Mesendoderm (in vitro differentiated cells): ENCODE data around the gene SFR1.

Source experiments
- DNase-seq: peaks from one replicate; pipeline ENCODE4 v3.0.0; 2013
- H2AK5ac ChIP-seq: 2 replicates; pipeline ENCODE4 v1.6.1; 2013; ENCODE audit warnings: low read length, inconsistent platforms
- H2BK120ac ChIP-seq: 2 replicates; pipeline ENCODE4 v1.6.1; 2013; ENCODE audit warnings: low read depth, mild to moderate bottlenecking, low read length, moderate library complexity, mixed read lengths
- H2BK15ac ChIP-seq: replicated peaks from 2 replicates; pipeline ENCODE4 v1.6.1; 2013; ENCODE audit warnings: low read depth, mild to moderate bottlenecking, moderate library complexity
- H2BK5ac ChIP-seq: 2 replicates; pipeline ENCODE4 v1.6.1; 2013; ENCODE audit warnings: low read length, inconsistent platforms
- H3K18ac ChIP-seq: 2 replicates; pipeline ENCODE4 v1.6.1; 2013; ENCODE audit warnings: mild to moderate bottlenecking, low read length, mixed read lengths
- H3K23ac ChIP-seq: one replicate; pipeline ENCODE4 v1.6.1; 2013; ENCODE audit warnings: low read length
- H3K27ac ChIP-seq: 2 replicates; pipeline ENCODE4 v1.5.1; 2013; ENCODE audit warnings: low read depth, mild to moderate bottlenecking, inconsistent platforms, low read length, moderate library complexity
- H3K27me3 ChIP-seq: 2 replicates; pipeline ENCODE4 v1.6.1; 2013; ENCODE audit warnings: low read length, control low read depth, mild to moderate bottlenecking, inconsistent platforms; ENCODE audit not compliant: insufficient read depth, poor library complexity
- H3K36me3 ChIP-seq: 2 replicates; pipeline ENCODE4 v1.6.1; 2013; ENCODE audit warnings: low read length, inconsistent platforms; ENCODE audit not compliant: control insufficient read depth, insufficient read depth
- H3K4ac ChIP-seq: one replicate; pipeline ENCODE4 v1.6.1; 2013; ENCODE audit warnings: low read depth, mild to moderate bottlenecking, low read length, moderate library complexity
- H3K4me1 ChIP-seq: 2 replicates; pipeline ENCODE4 v1.6.1; 2013; ENCODE audit warnings: low read depth, low read length, inconsistent platforms; ENCODE audit not compliant: control insufficient read depth
- H3K4me2 ChIP-seq: 2 replicates; pipeline ENCODE4 v1.6.1; 2013; ENCODE audit warnings: low read length
- H3K4me3 ChIP-seq: 2 replicates; pipeline ENCODE4 v1.5.1; 2013; ENCODE audit warnings: mild to moderate bottlenecking, low read length
- H3K56ac ChIP-seq: one replicate; pipeline ENCODE4 v1.6.1; 2013; ENCODE audit warnings: low read length
- H3K79me1 ChIP-seq: 2 replicates; pipeline ENCODE4 v1.6.1; 2013; ENCODE audit warnings: low read length, inconsistent platforms
- H3K79me2 ChIP-seq: 2 replicates; pipeline ENCODE4 v1.6.1; 2013; ENCODE audit warnings: mild to moderate bottlenecking, low read length; ENCODE audit not compliant: control insufficient read depth, insufficient read depth
- H3K9ac ChIP-seq: 2 replicates; pipeline ENCODE4 v1.6.1; 2013; ENCODE audit warnings: low read length, inconsistent platforms
- H4K5ac ChIP-seq: one replicate; pipeline ENCODE4 v1.6.1; 2013; ENCODE audit warnings: low read length
- H4K8ac ChIP-seq: one replicate; pipeline ENCODE4 v1.6.1; 2013; ENCODE audit warnings: low read depth, mild to moderate bottlenecking, control low read depth, low read length, moderate library complexity
- WGBS: extraction: QIAGEN DNeasy Blood & Tissue Kit; methylation state at CpG from one replicate; pipeline ENCODE4 v1.1.7; 2013; ENCODE audit warnings: low lambda C conversion rate, missing lambda C conversion rate; ENCODE audit not compliant: insufficient coverage; ENCODE audit errors: extremely low coverage; 5-methylcytosine and 5-hydroxymethylcytosine counted together

SFR1 gene

DNA sequence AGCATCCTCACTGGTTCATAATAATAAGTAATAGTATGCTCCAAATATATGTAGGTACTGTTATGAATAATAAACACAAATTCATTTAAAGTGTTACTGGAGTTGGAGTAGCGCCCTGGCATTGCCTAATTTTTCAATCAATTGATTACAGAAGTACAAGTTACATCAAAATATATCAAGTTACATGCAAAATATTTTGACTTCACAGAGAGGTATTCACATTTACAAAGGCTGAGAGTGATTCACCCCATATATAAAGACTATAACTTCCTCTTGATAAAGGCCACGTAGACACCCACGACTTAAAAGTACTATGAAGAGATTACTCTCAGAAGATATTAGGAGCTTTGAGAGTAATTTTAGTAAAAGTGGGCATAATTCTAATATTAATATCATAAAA, 22.7 kb upstream of the SFR1 start:
- H3K27ac ChIP-seq: no peak overlapping the region
- no peak overlapping the region for H3K18ac ChIP-seq
- no peaks in the 10 kb centered on the region for H3K79me2 ChIP-seq
- no peak overlapping the region for H3K9ac ChIP-seq
- no peaks in the 10 kb centered on the region for H3K79me1 ChIP-seq
- no peak overlapping the region for H2BK15ac ChIP-seq
- H2BK5ac ChIP-seq: no peak overlapping the region
- H3K56ac ChIP-seq: no peak overlapping the region
- no peak overlapping the region for H2BK120ac ChIP-seq
- H3K27me3 ChIP-seq: no peaks in the 10 kb centered on the region
- H4K8ac ChIP-seq: no peak overlapping the region
- no peak overlapping the region for H3K4me3 ChIP-seq
- H4K5ac ChIP-seq: no peak overlapping the region
- H3K4me2 ChIP-seq: no peak overlapping the region
- no peak overlapping the region for H3K4ac ChIP-seq
- no peak overlapping the region for H3K23ac ChIP-seq
- DNase-seq: no peak
- no peaks in the 10 kb centered on the region for H3K36me3 ChIP-seq
- no peak overlapping the region for H2AK5ac ChIP-seq
- no peaks in the 10 kb centered on the region for H3K4me1 ChIP-seq
- WGBS: no CpG with 5 or more reads among the region's 3 CpGs

DNA sequence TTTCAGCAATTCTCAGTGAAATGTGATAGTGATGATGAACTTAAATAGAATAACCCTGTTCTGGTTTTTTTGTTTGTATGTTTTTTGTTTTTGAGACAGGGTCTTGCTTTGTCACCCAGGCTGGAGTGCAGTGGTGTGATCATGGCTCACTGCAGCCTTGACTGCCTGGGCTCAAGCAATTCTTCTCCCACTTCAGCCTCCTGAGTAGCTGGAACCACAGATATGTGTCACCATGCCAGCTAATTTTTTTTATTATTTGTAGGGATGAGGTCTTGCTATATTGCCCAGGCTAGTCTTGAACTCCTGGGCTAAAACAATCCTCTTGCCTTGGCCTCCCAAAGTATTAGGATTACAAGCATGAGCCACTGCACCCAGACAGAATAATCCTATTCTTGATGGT, 22.0 kb upstream of the SFR1 start:
- Histone ChIP-seq H3K23ac (no peak overlapping the region), H3K79me1 (no peaks in the 10 kb centered on the region), H2BK120ac (no peak overlapping the region), H3K36me3 (no peaks in the 10 kb centered on the region), H3K79me2 (no peaks in the 10 kb centered on the region), H3K4ac (no peak overlapping the region), H3K27ac (no peak overlapping the region), H3K4me2 (no peak overlapping the region), H3K4me1 (no peaks in the 10 kb centered on the region), H2BK15ac (no peak overlapping the region), H3K9ac (no peak overlapping the region), H4K8ac (no peak overlapping the region), H4K5ac (no peak overlapping the region), H3K27me3 (no peaks in the 10 kb centered on the region), H3K18ac (no peak overlapping the region), H2BK5ac (no peak overlapping the region), H3K56ac (no peak overlapping the region), H2AK5ac (no peak overlapping the region), H3K4me3 (no peak overlapping the region)
- DNase-seq: no peak

DNA sequence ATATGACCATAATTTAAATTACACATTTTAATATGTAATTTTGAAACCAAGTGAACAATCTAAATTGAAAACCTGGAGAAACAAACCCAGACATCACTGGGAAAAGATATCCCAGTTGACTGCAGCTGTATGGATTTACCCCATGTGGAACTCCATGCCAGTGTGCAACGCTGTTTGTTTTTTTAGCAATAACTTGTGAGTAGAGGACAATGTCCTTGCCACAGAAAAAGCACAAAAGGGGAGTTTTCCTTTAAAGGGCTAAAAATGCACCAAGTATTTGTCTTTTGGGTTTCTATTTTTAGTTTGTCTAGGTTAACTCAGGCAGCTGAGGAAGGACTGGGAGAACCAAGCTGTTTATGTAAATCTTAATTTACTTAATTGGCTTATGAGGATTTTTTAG, 21.2 kb upstream of the SFR1 start:
- Histone ChIP-seq H3K27me3 (no peaks in the 10 kb centered on the region), H4K8ac (no peak overlapping the region), H3K9ac (no peak overlapping the region), H3K27ac (no peak overlapping the region), H3K79me2 (no peaks in the 10 kb centered on the region), H3K79me1 (no peaks in the 10 kb centered on the region), H2BK5ac (no peak overlapping the region), H3K4ac (no peak overlapping the region), H3K18ac (no peak overlapping the region), H2AK5ac (no peak overlapping the region), H3K4me1 (no peaks in the 10 kb centered on the region), H3K4me2 (no peak overlapping the region), H3K4me3 (no peak overlapping the region), H3K36me3 (no peaks in the 10 kb centered on the region), H3K56ac (no peak overlapping the region), H2BK15ac (no peak overlapping the region), H2BK120ac (no peak overlapping the region), H3K23ac (no peak overlapping the region), H4K5ac (no peak overlapping the region)
- DNase-seq: no peak
- WGBS: no CpG with 5 or more reads among the region's 1 CpG

DNA sequence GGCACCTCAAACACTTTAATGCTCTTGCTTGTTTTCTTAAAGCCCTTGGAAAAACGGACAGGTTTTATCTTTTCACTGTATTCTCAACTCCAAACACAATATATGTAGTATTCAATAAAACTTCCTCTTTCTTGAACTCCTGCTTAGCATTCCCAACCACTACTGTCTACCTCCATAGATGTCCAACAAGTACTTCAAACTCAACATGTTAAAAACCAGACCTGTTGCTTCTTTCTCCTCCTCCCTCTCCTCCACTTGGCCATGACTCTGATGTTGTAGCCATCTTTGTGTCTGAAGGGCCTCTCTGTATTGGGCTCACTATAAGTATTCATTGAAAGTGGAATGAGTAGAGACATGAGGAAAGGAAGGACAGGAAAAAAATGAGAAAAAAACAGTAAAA, 20.1 kb upstream of the SFR1 start:
- Histone ChIP-seq H3K4ac (no peak overlapping the region), H2BK5ac (no peak overlapping the region), H3K18ac (no peak overlapping the region), H2BK15ac (no peak overlapping the region), H3K79me2 (no peaks in the 10 kb centered on the region), H3K27ac (no peak overlapping the region), H3K4me3 (no peak overlapping the region), H3K4me1 (no peaks in the 10 kb centered on the region), H3K23ac (no peak overlapping the region), H4K8ac (no peak overlapping the region), H3K4me2 (no peak overlapping the region), H2AK5ac (no peak overlapping the region), H3K79me1 (no peaks in the 10 kb centered on the region), H3K56ac (no peak overlapping the region), H3K36me3 (no peaks in the 10 kb centered on the region), H4K5ac (no peak overlapping the region), H3K27me3 (no peaks in the 10 kb centered on the region), H3K9ac (no peak overlapping the region), H2BK120ac (no peak overlapping the region)
- no peak for DNase-seq
- WGBS: no CpG with 5 or more reads among the region's 1 CpG

DNA sequence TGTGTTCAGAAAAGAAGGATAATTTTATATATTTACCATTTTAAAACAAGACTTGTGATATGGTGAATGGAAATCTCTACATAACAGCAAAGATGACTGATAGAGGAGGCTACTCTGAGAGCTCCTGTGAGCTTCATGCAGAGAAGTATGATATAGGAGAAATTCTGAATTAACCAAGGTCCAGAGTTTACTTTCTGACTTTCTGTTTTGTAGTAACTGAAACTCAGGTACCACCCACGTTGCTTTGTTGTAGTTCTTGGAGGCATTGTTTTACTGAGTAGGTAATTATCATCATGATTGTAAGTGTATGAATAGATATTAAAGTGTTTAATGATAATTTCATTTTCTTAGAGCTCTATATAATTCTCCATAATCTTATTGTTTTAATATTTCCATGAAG, 18.0 kb upstream of the SFR1 start:
- H3K4me3 ChIP-seq: no peak overlapping the region
- no peak overlapping the region for H4K8ac ChIP-seq
- no peak overlapping the region for H2BK5ac ChIP-seq
- H2BK15ac ChIP-seq: no peak overlapping the region
- no peak overlapping the region for H3K4me2 ChIP-seq
- H2BK120ac ChIP-seq: no peak overlapping the region
- no CpG with 5 or more reads among the region's 1 CpG for WGBS
- H3K18ac ChIP-seq: no peak overlapping the region
- no peaks in the 10 kb centered on the region for H3K79me2 ChIP-seq
- H3K9ac ChIP-seq: no peak overlapping the region
- H3K4ac ChIP-seq: no peak overlapping the region
- H3K36me3 ChIP-seq: no peaks in the 10 kb centered on the region
- no peak overlapping the region for H3K27ac ChIP-seq
- no peak for DNase-seq
- H4K5ac ChIP-seq: no peak overlapping the region
- no peaks in the 10 kb centered on the region for H3K27me3 ChIP-seq
- H3K4me1 ChIP-seq: no peaks in the 10 kb centered on the region
- no peak overlapping the region for H2AK5ac ChIP-seq
- H3K79me1 ChIP-seq: no peaks in the 10 kb centered on the region
- H3K23ac ChIP-seq: no peak overlapping the region
- H3K56ac ChIP-seq: no peak overlapping the region

DNA sequence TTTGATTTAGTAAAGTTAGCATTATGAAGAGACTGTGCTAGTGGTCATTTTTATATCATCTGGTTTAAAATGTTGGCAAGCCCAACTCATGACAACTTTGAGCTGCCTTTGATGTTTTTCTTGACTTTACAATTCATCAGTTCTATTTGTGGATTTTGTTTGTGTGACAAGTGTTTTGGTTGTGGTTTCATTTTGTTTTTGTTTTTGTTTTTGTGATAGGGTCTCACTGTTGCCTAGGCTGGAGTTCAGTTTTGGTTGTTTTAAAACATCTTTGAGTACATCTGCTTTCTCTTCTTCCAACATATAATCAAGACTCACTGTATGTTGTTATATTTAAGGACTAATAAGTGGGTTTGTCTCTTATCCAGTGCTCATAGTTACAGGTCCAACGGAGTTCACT, 17.6 kb upstream of the SFR1 start:
- H3K79me2 ChIP-seq: no peaks in the 10 kb centered on the region
- H3K9ac ChIP-seq: no peak overlapping the region
- H3K79me1 ChIP-seq: no peaks in the 10 kb centered on the region
- H3K36me3 ChIP-seq: no peaks in the 10 kb centered on the region
- H3K4me3 ChIP-seq: no peak overlapping the region
- no CpG with 5 or more reads among the region's 1 CpG for WGBS
- no peak overlapping the region for H3K18ac ChIP-seq
- H3K23ac ChIP-seq: no peak overlapping the region
- H3K4ac ChIP-seq: no peak overlapping the region
- no peak for DNase-seq
- no peaks in the 10 kb centered on the region for H3K27me3 ChIP-seq
- no peak overlapping the region for H2BK120ac ChIP-seq
- H2BK5ac ChIP-seq: no peak overlapping the region
- no peak overlapping the region for H2AK5ac ChIP-seq
- no peak overlapping the region for H3K56ac ChIP-seq
- H4K8ac ChIP-seq: no peak overlapping the region
- no peak overlapping the region for H4K5ac ChIP-seq
- no peaks in the 10 kb centered on the region for H3K4me1 ChIP-seq
- no peak overlapping the region for H3K27ac ChIP-seq
- H3K4me2 ChIP-seq: no peak overlapping the region
- H2BK15ac ChIP-seq: no peak overlapping the region
